ENCODE results near the gene PEAR1.

GRCh38 chr1:156886583-156887281 lies 6.8 kb upstream of the PEAR1 start:
- TF ChIP-seq, protein P1, sequence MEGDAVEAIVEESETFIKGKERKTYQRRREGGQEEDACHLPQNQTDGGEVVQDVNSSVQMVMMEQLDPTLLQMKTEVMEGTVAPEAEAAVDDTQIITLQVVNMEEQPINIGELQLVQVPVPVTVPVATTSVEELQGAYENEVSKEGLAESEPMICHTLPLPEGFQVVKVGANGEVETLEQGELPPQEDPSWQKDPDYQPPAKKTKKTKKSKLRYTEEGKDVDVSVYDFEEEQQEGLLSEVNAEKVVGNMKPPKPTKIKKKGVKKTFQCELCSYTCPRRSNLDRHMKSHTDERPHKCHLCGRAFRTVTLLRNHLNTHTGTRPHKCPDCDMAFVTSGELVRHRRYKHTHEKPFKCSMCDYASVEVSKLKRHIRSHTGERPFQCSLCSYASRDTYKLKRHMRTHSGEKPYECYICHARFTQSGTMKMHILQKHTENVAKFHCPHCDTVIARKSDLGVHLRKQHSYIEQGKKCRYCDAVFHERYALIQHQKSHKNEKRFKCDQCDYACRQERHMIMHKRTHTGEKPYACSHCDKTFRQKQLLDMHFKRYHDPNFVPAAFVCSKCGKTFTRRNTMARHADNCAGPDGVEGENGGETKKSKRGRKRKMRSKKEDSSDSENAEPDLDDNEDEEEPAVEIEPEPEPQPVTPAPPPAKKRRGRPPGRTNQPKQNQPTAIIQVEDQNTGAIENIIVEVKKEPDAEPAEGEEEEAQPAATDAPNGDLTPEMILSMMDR (IDR thresholded peaks at IDR 0.05 in 4 of 5, conservative IDR thresholded peaks at IDR 0.05 in 1 of 5): no peak
- no peak for TF ChIP-seq POLR2A (IDR thresholded peaks at IDR 0.05)
